DOHH2 (cell line): ENCODE results near the gene KIZ.

Experiments used
- H3F3A ChIP-seq: fragments of 200-600 bp; sonication (generic), shearing (Covaris generic); 2 replicates; pipeline ENCODE4 v1.6.0; 2016; ENCODE audit warnings: antibody characterized with exemption, mild to moderate bottlenecking; ENCODE audit not compliant: control insufficient read depth, insufficient read depth
- H3K27ac ChIP-seq: fragments of 200-600 bp; sonication (generic); 2 replicates; pipeline ENCODE4 v1.5.1; 2014; ENCODE audit warnings: low read depth, mild to moderate bottlenecking, low read length, moderate library complexity
- H3K27me3 ChIP-seq: fragments of 200-600 bp; sonication (generic); 2 replicates; pipeline ENCODE4 v1.6.1; 2014; ENCODE audit warnings: mild to moderate bottlenecking, low read length, mixed read lengths; ENCODE audit not compliant: control insufficient read depth
- H3K36me3 ChIP-seq: fragments of 200-600 bp; sonication (generic); 2 replicates; pipeline ENCODE4 v1.6.1; 2014; ENCODE audit warnings: mild to moderate bottlenecking, low read length, moderate library complexity, mixed read lengths; ENCODE audit not compliant: control insufficient read depth
- H3K4me1 ChIP-seq: fragments of 200-600 bp; sonication (generic); 2 replicates; pipeline ENCODE4 v1.6.1; 2014; ENCODE audit warnings: mild to moderate bottlenecking, low read length, mixed read lengths; ENCODE audit not compliant: control insufficient read depth
- H3K4me2 ChIP-seq: fragments of 200-600 bp; sonication (generic); 2 replicates; pipeline ENCODE4 v1.6.0; 2014; ENCODE audit warnings: mild to moderate bottlenecking, low read length, moderate library complexity
- H3K4me3 ChIP-seq: fragments of 200-600 bp; sonication (generic); 2 replicates; pipeline ENCODE4 v1.5.1; 2014; ENCODE audit warnings: mild to moderate bottlenecking, low read length, mixed read lengths
- H3K79me2 ChIP-seq: fragments of 200-600 bp; sonication (generic); 2 replicates; pipeline ENCODE4 v1.6.1; 2014; ENCODE audit warnings: mild to moderate bottlenecking, low read length, mixed read lengths; ENCODE audit not compliant: control insufficient read depth
- H3K9me2 ChIP-seq: fragments of 200-600 bp; sonication (generic); replicated peaks from 2 replicates; pipeline ENCODE4 v1.6.1; 2014; ENCODE audit warnings: mild to moderate bottlenecking, low read length, mixed read lengths; ENCODE audit not compliant: control insufficient read depth
- H3K9me3 ChIP-seq: fragments of 200-600 bp; sonication (generic); 2 replicates; pipeline ENCODE4 v1.6.1; 2014; ENCODE audit warnings: antibody characterized with exemption, low read length, mixed read lengths; ENCODE audit not compliant: control insufficient read depth, insufficient read depth
- H4K20me1 ChIP-seq: fragments of 200-600 bp; sonication (generic); 2 replicates; pipeline ENCODE4 v1.6.0; 2014; ENCODE audit warnings: low read depth, mild to moderate bottlenecking, antibody characterized with exemption, low read length, moderate library complexity; ENCODE audit not compliant: control insufficient read depth, insufficient read depth
- CTCF ChIP-seq: fragments of 200-600 bp; sonication (generic); IDR thresholded peaks from one replicate; pipeline ENCODE4 v1.5.1; 2014; ENCODE audit warnings: antibody characterized with exemption, mild to moderate bottlenecking, low read depth, low read length; ENCODE audit not compliant: poor library complexity, severe bottlenecking
- EZH2phosphoT487 ChIP-seq: fragments of 200-600 bp; sonication (generic); IDR thresholded peaks from 2 replicates; pipeline ENCODE4 v1.6.1; 2017; ENCODE audit warnings: borderline replicate concordance, mild to moderate bottlenecking, antibody characterized with exemption, low read length, moderate library complexity, mixed read lengths

KIZ gene

DNA sequence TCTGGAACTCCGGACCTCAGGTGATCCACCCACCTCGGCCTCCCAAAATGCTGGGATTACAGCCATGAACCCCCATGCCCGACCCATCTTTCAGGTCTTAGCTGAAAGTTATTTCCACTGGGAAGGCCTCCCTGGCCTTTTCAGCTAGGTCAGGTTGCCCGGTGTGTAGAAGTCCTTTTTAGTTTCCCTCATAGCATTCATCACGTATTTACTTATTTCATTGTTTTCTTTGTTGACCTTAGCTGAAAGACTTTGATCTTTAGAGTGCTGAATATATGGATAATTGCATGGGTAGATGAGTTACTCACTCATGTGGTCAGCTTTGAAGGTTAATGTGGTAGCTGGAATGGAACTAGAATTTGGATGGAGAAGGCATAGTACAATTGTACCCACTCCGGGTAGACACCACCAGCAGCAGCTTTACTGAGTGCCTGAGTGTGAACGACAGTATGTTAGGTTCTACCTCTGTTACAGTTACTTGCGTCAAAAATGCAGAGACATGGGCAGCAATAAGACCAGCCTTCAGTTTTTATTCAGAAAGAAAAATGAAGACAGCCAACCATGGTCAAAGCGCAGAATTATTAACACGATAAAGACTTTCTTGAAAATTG lies 9.1 kb downstream of the KIZ start:
- Histone ChIP-seq H3K9me2 (no peaks in the 10 kb centered on the region), H3K4me3 (no peak overlapping the region), H3K27me3 (no peaks in the 10 kb centered on the region), H3K4me1 (no peaks in the 10 kb centered on the region), H4K20me1 (no peaks in the 10 kb centered on the region), H3K9me3 (no peaks in the 10 kb centered on the region), H3K27ac (no peak overlapping the region), H3K4me2 (no peak overlapping the region), H3F3A (no peaks in the 10 kb centered on the region), H3K36me3 (peaks cover under 1% of the 10 kb centered on the region; the same call in 1 of the 2 replicates), H3K79me2 (no peaks in the 10 kb centered on the region)
- TF ChIP-seq EZH2phosphoT487 (no peak), CTCF (no peak)

DNA sequence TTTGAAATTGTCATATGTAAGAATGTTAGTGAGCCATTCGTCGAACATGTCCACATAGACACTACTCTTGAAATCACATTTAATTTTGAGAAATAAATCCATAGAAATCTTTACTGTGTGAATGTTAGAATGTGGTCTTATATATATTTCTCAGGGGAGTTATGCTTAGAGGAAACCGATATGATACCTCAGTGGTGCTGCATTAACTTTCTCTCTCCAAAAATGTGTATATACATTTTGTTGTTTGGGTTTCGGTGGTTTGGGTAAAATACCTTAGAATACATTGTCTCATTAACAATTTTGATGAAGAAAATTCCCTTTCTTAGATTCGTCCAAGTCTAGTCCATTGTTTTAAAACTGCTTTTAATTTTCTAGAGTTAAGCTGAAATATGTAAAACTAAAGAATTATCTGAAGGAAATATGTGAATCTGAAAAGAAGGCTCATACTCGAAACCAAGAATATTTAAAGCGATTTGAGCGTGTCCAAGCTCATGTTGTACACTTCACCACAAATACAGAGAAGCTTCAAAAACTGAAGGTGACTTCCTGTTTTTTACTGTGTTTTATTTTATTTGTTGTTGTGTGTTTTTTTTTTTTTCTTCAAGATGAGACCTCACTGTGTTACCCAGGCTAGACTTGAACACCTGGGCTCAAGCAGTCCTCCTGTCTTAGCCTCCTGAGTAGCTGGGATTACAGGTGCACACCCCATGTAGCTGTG lies 10.3 kb downstream of the KIZ start:
- peaks cover 3% of the 10 kb centered on the region; the same call in 1 of the 2 replicates for H3K36me3 ChIP-seq

DNA sequence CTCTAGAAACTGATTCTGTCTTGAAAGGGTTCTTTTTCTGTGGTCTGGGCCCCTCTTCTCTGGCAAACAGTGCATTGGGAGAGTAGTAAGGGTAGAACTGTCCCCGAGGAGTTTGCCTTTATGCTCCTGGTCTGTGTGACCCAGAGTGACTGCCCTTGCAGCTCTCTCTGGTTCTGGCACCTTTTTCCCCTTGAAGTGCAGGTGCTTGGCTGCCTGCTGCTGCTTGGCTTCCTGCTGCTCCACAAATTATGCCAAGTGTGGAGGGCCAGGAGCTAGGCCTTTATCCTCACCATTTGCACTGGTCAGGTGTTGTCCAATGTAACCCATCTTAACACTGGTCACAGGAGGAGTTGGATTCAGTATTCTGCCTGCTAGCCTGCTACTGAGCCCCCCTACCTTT lies 11.2 kb downstream of the KIZ start:
- no peak for TF ChIP-seq EZH2phosphoT487
- H3K79me2 ChIP-seq, result no peaks in the 10 kb centered on the region
- peaks cover 3% of the 10 kb centered on the region for H3K4me1 ChIP-seq
- no peak overlapping the region for H3K4me3 ChIP-seq
- H3K4me2 ChIP-seq, result no peak overlapping the region
- H3K9me3 ChIP-seq, result no peaks in the 10 kb centered on the region
- peaks cover 3% of the 10 kb centered on the region; the same call in 1 of the 2 replicates for H3K36me3 ChIP-seq
- H3K27me3 ChIP-seq, result no peaks in the 10 kb centered on the region
- no peak overlapping the region for H3K27ac ChIP-seq
- H3F3A ChIP-seq, result no peaks in the 10 kb centered on the region
- no peaks in the 10 kb centered on the region for H3K9me2 ChIP-seq
- H4K20me1 ChIP-seq, result no peaks in the 10 kb centered on the region

More for the DNA sequence above, 10.3 kb downstream of the KIZ start:
- Histone ChIP-seq H3K27ac (no peak overlapping the region), H3F3A (no peaks in the 10 kb centered on the region), H3K9me3 (no peaks in the 10 kb centered on the region), H4K20me1 (no peaks in the 10 kb centered on the region), H3K79me2 (no peaks in the 10 kb centered on the region), H3K4me3 (no peak overlapping the region), H3K9me2 (no peaks in the 10 kb centered on the region), H3K4me1 (no peaks in the 10 kb centered on the region), H3K4me2 (no peak overlapping the region), H3K27me3 (no peaks in the 10 kb centered on the region)
- no peak for TF ChIP-seq CTCF
- TF ChIP-seq EZH2phosphoT487, result no peak
